VCaP (cell line): ENCODE measurements around the gene RNF113A.

ENCODE experiments used
- H3K27ac ChIP-seq: fragments of 450-650 bp; 2 replicates; pipeline ENCODE4 v1.5.1; 2017
- CTCF ChIP-seq: fragments of 450-650 bp; conservative IDR thresholded peaks from 2 replicates; pipeline ENCODE4 v1.5.1; 2017; ENCODE audit warnings: mild to moderate bottlenecking, moderate library complexity

Gene RNF113A

GRCh38 chrX:119887721-119888425 is 16.3 kb upstream of the RNF113A start:
- H3K27ac ChIP-seq = no peak overlapping the region
- TF ChIP-seq CTCF = peak; percentile 70

- no peak for TF ChIP-seq CTCF
These were observed 14.3 kb upstream of the RNF113A start for GRCh38 chrX:119885554-119886428.

GRCh38 chrX:119880552-119881437 is 9.3 kb upstream of the RNF113A start:
- H3K27ac ChIP-seq = no peak overlapping the region
- TF ChIP-seq CTCF = peak; percentile 70

More at GRCh38 chrX:119885554-119886428, 14.3 kb upstream of the RNF113A start:
- H3K27ac ChIP-seq = no peak overlapping the region

- no peak for TF ChIP-seq CTCF
- no peak overlapping the region for H3K27ac ChIP-seq
These were observed 8.5 kb upstream of the RNF113A start for GRCh38 chrX:119880076-119880475.

- no peak overlapping the region for H3K27ac ChIP-seq
- no peak for TF ChIP-seq CTCF
These were observed 7.2 kb upstream of the RNF113A start for GRCh38 chrX:119878740-119879139.

GRCh38 chrX:119871245-119871598 is 311 bp downstream of the RNF113A start:
- H3K27ac ChIP-seq = peak overlapping the region; percentile 58
- no peak for TF ChIP-seq CTCF
